GM23248 (cell line): ENCODE measurements around the gene DUSP1.

Experiments used
- EZH2 ChIP-seq: fragments of 200-600 bp; sonication (generic); IDR thresholded peaks from 2 replicates; pipeline ENCODE4 v1.6.1; 2018; ENCODE audit warnings: antibody characterized with exemption, mild to moderate bottlenecking; ENCODE audit not compliant: insufficient read depth, poor library complexity, severe bottlenecking
- EZH2phosphoT487 ChIP-seq: fragments of 200-600 bp; sonication (generic); IDR thresholded peaks from 2 replicates; pipeline ENCODE4 v1.6.1; 2018; ENCODE audit warnings: antibody characterized with exemption, moderate library complexity, mild to moderate bottlenecking, low read depth; ENCODE audit not compliant: insufficient read depth

GRCh38 chr5:172724242-172725183, 46.5 kb downstream of the DUSP1 start:
- TF ChIP-seq EZH2phosphoT487 (no peak), EZH2 (no peak)
